KMS-11 (cell line): Measurements from ENCODE around the gene MCAM.

ENCODE experiments used
- H2AFZ ChIP-seq: fragments of 200-600 bp; sonication (generic); 2 replicates; pipeline ENCODE4 v1.6.1; 2016; ENCODE audit warnings: antibody characterized with exemption, mixed run types, low read depth
- H3K27ac ChIP-seq: fragments of 200-600 bp; sonication (generic); 2 replicates; pipeline ENCODE4 v1.6.1; 2016; ENCODE audit warnings: mild to moderate bottlenecking, mixed run types
- H3K27me3 ChIP-seq: fragments of 200-600 bp; sonication (generic); 2 replicates; pipeline ENCODE4 v1.6.1; 2017; ENCODE audit warnings: mild to moderate bottlenecking, low read depth, mixed run types, moderate library complexity; ENCODE audit not compliant: insufficient read depth
- H3K36me3 ChIP-seq: fragments of 200-600 bp; sonication (generic); 2 replicates; pipeline ENCODE4 v1.6.1; 2017; ENCODE audit warnings: mild to moderate bottlenecking, mixed run types; ENCODE audit not compliant: insufficient read depth
- H3K4me1 ChIP-seq: fragments of 200-600 bp; sonication (generic); 2 replicates; pipeline ENCODE4 v1.6.1; 2016; ENCODE audit warnings: mild to moderate bottlenecking, low read depth, mixed run types; ENCODE audit not compliant: poor library complexity, severe bottlenecking
- H3K4me2 ChIP-seq: fragments of 200-600 bp; sonication (generic); 2 replicates; pipeline ENCODE4 v1.7.0; 2016; ENCODE audit warnings: mild to moderate bottlenecking, mixed run types
- H3K4me3 ChIP-seq: fragments of 200-600 bp; sonication (generic); IDR thresholded peaks from 2 replicates; pipeline ENCODE4 v1.6.1; 2017; ENCODE audit warnings: low read depth, low read length, mixed read lengths; ENCODE audit not compliant: insufficient read depth
- H3K79me2 ChIP-seq: fragments of 200-600 bp; sonication (generic); 2 replicates; pipeline ENCODE4 v1.6.1; 2016; ENCODE audit warnings: low read depth, mixed run types; ENCODE audit not compliant: insufficient read depth
- H3K9ac ChIP-seq: fragments of 200-600 bp; sonication (generic); 2 replicates; pipeline ENCODE4 v1.6.1; 2016; ENCODE audit warnings: mild to moderate bottlenecking, mixed run types
- H4K20me1 ChIP-seq: fragments of 200-600 bp; sonication (generic); 2 replicates; pipeline ENCODE4 v1.6.1; 2016; ENCODE audit warnings: mild to moderate bottlenecking, mixed run types; ENCODE audit not compliant: insufficient read depth
- TF ChIP-seq, protein P1 (sequence below): fragments of 200-600 bp; sonication (generic); conservative IDR thresholded peaks from 2 replicates; pipeline ENCODE4 v1.6.1; 2017; ENCODE audit warnings: low read depth, mild to moderate bottlenecking, antibody characterized with exemption, low read length, moderate library complexity, mixed read lengths

MCAM gene

DNA sequence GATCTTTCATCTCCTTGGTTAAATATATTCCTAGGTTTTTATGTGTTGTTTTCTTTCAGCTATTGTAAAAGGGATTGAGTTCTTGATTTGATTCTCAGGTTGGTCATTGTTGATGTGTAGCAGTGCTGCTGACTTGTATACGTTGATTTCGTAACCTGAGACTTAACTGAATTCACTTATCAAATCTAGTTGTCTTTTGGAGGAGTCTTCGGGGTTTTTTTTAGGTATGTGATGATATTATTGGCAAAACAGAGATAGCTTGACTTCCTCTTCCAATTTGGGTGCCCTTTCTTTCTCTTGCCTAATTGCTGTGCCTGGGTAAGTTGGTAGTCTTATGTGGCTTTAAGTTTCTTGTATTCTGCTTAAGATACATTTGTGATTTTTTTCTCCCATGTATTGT lies 57.9 kb downstream of the MCAM start:
- no peaks in the 10 kb centered on the region for H3K79me2 ChIP-seq
- H4K20me1 ChIP-seq: no peaks in the 10 kb centered on the region
- H2AFZ ChIP-seq: no peak overlapping the region
- no peaks in the 10 kb centered on the region for H3K36me3 ChIP-seq
- H3K4me3 ChIP-seq: no peak overlapping the region
- H3K27ac ChIP-seq: no peak overlapping the region
- no peak overlapping the region for H3K9ac ChIP-seq
- TF ChIP-seq, protein P1, sequence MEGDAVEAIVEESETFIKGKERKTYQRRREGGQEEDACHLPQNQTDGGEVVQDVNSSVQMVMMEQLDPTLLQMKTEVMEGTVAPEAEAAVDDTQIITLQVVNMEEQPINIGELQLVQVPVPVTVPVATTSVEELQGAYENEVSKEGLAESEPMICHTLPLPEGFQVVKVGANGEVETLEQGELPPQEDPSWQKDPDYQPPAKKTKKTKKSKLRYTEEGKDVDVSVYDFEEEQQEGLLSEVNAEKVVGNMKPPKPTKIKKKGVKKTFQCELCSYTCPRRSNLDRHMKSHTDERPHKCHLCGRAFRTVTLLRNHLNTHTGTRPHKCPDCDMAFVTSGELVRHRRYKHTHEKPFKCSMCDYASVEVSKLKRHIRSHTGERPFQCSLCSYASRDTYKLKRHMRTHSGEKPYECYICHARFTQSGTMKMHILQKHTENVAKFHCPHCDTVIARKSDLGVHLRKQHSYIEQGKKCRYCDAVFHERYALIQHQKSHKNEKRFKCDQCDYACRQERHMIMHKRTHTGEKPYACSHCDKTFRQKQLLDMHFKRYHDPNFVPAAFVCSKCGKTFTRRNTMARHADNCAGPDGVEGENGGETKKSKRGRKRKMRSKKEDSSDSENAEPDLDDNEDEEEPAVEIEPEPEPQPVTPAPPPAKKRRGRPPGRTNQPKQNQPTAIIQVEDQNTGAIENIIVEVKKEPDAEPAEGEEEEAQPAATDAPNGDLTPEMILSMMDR: no peak
- H3K27me3 ChIP-seq: no peaks in the 10 kb centered on the region
- peaks cover 4% of the 10 kb centered on the region for H3K4me1 ChIP-seq
- H3K4me2 ChIP-seq: no peak overlapping the region
